ENCODE results near the gene ANKRD63.
A peak's percentile ranks its signal among the peaks of the same experiment; 100 is the strongest.

The ANKRD63 gene

GRCh38 chr15:40270246-40270995 is 12.4 kb downstream of the ANKRD63 start:
- intact Hi-C loops (cut with DNase I), result loop anchor here (5.0 kb wide), 1 partner anchor 223 kb away; no protein-coding TSS in a partner anchor

GRCh38 chr15:40269604-40270003 is 13.3 kb downstream of the ANKRD63 start:
- intact Hi-C loops (cut with DNase I), result loop anchor here (5.0 kb wide), 1 partner anchor 222 kb away; no protein-coding TSS in a partner anchor
- no peak for DNase-seq

More at GRCh38 chr15:40270246-40270995, 12.4 kb downstream of the ANKRD63 start:
- no peak for DNase-seq

GRCh38 chr15:40267670-40268069 is 15.2 kb downstream of the ANKRD63 start:
- intact Hi-C loops (cut with DNase I), result no loop called here
- no peak for DNase-seq

- intact Hi-C loops (cut with DNase I), result no loop called here
- peak in 30 of 42 donors; percentile 20 to 88 (median 62) for DNase-seq
These were observed 16.0 kb downstream of the ANKRD63 start for GRCh38 chr15:40266828-40267304.

- intact Hi-C loops (cut with DNase I), result no loop called here
- DNase-seq, result no peak
These were observed 17.0 kb downstream of the ANKRD63 start for GRCh38 chr15:40265875-40266274.

- DNase-seq, result no peak
- intact Hi-C loops (cut with DNase I), result no loop called here
These were observed 17.5 kb downstream of the ANKRD63 start for GRCh38 chr15:40265355-40265754.

- intact Hi-C loops (cut with DNase I), result no loop called here
- DNase-seq, result no peak
These were observed 18.3 kb downstream of the ANKRD63 start for GRCh38 chr15:40264321-40265153.

- no peak for DNase-seq
- intact Hi-C loops (cut with DNase I), result no loop called here
These were observed 19.7 kb downstream of the ANKRD63 start for GRCh38 chr15:40263024-40263754.

- no peak for DNase-seq
- intact Hi-C loops (cut with DNase I), result no loop called here
These were observed 23.8 kb downstream of the ANKRD63 start for GRCh38 chr15:40259021-40259420.

- intact Hi-C loops (cut with DNase I), result no loop called here
- DNase-seq, result no peak
These were observed 24.3 kb downstream of the ANKRD63 start for GRCh38 chr15:40258544-40258943.

- DNase-seq, result no peak
- intact Hi-C loops (cut with DNase I), result no loop called here
These were observed 25.0 kb downstream of the ANKRD63 start for GRCh38 chr15:40257656-40258450.

- peak in 11 of 42 donors; percentile 40 to 75 (median 50) for DNase-seq
- intact Hi-C loops (cut with DNase I), result no loop called here
These were observed 26.1 kb downstream of the ANKRD63 start for GRCh38 chr15:40256638-40257235.

- intact Hi-C loops (cut with DNase I), result no loop called here
- no peak for DNase-seq
These were observed 27.8 kb downstream of the ANKRD63 start for GRCh38 chr15:40255033-40255432.

- DNase-seq, result no peak
- intact Hi-C loops (cut with DNase I), result no loop called here
These were observed 28.4 kb downstream of the ANKRD63 start for GRCh38 chr15:40254452-40254851.

- intact Hi-C loops (cut with DNase I), result no loop called here
- DNase-seq, result no peak
These were observed 29.6 kb downstream of the ANKRD63 start for GRCh38 chr15:40253167-40253790.

- intact Hi-C loops (cut with DNase I), result no loop called here
- DNase-seq, result no peak
These were observed 30.3 kb downstream of the ANKRD63 start for GRCh38 chr15:40252438-40253166.

GRCh38 chr15:40252141-40252437 is 30.8 kb downstream of the ANKRD63 start:
- intact Hi-C loops (cut with DNase I), result no loop called here
- no peak for DNase-seq

All from head of caudate nucleus (tissue), 42 donors.